Progenitor cell of endocrine pancreas (in vitro differentiated cells): ENCODE results near the gene NPB. TPM values are rescaled to one million over a fixed set of nuclear protein-coding genes. Genes with fewer than 3 reads are reported as not detected.

Experiments
- DNase-seq: peaks from one replicate; pipeline ENCODE4 v3.0.0; 2021; ENCODE audit warnings: low spot score; ENCODE audit not compliant: unreplicated experiment
- H3K27ac Mint-ChIP-seq: 2 replicates; pipeline ENCODE4 v1.8.0; 2021; ENCODE audit warnings: mild to moderate bottlenecking, moderate library complexity, mixed read lengths
- H3K27me3 Mint-ChIP-seq: 2 replicates; pipeline ENCODE4 v1.8.0; 2021; ENCODE audit warnings: mixed read lengths
- H3K36me3 Mint-ChIP-seq: 2 replicates; pipeline ENCODE4 v1.8.0; 2022; ENCODE audit warnings: mixed read lengths; ENCODE audit not compliant: insufficient read depth
- H3K4me1 Mint-ChIP-seq: 2 replicates; pipeline ENCODE4 v1.8.0; 2021; ENCODE audit warnings: low read depth, mixed read lengths
- H3K4me3 Mint-ChIP-seq: 2 replicates; pipeline ENCODE4 v1.8.0; 2021; ENCODE audit warnings: low read depth, mild to moderate bottlenecking, moderate library complexity, mixed read lengths
- H3K9me3 Mint-ChIP-seq: 2 replicates; pipeline ENCODE4 v1.8.0; 2021; ENCODE audit warnings: low read depth, mixed read lengths
- total RNA-seq: library from RNA; stranded (reverse); gene quantifications from 2 replicates; pipeline ENCODE4 v1.2.1, GENCODE V29; 2021
- TF ChIP-seq, protein P1 (sequence below): fragments of 200-600 bp; sonication (generic); IDR thresholded peaks from one replicate; pipeline ENCODE4 v1.5.0; 2021; ENCODE audit warnings: antibody characterized with exemption, mild to moderate bottlenecking; ENCODE audit not compliant: unreplicated experiment

The NPB gene
- total RNA-seq, 1 donor from 2014 or later, result 1.7 TPM

DNA sequence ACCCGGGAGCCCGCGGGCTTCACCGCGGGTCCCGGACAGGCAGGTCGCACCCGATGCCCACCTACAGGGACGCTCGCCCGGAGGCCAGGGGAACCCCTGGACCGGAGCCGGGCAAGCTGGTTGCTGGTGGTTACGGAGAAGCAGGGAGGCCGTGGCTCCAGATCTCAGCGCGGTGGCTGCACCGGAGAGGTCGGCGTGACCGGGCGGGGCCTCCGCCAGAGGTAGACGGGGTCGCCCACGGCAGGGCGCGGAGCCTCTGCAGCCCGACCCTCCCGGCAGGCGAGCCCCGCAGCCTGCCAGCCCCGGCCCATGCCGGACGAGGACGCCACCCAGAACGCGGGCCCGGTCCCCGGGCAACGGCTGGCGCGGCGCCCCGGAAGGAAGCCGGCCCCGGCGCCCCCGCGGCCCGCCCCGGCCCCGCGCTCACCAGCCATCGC is 8.8 kb downstream of the NPB start:
- peaks cover 10% of the 10 kb centered on the region for H3K4me1 Mint-ChIP-seq
- peaks cover 10% of the 10 kb centered on the region for H3K36me3 Mint-ChIP-seq
- peak overlapping the region; percentile 92 for H3K4me3 Mint-ChIP-seq
- H3K27me3 Mint-ChIP-seq, result no peaks in the 10 kb centered on the region
- DNase-seq, result no peak
- peak overlapping the region; percentile 97 for H3K27ac Mint-ChIP-seq
- H3K9me3 Mint-ChIP-seq, result no peaks in the 10 kb centered on the region
- TF ChIP-seq, protein P1, sequence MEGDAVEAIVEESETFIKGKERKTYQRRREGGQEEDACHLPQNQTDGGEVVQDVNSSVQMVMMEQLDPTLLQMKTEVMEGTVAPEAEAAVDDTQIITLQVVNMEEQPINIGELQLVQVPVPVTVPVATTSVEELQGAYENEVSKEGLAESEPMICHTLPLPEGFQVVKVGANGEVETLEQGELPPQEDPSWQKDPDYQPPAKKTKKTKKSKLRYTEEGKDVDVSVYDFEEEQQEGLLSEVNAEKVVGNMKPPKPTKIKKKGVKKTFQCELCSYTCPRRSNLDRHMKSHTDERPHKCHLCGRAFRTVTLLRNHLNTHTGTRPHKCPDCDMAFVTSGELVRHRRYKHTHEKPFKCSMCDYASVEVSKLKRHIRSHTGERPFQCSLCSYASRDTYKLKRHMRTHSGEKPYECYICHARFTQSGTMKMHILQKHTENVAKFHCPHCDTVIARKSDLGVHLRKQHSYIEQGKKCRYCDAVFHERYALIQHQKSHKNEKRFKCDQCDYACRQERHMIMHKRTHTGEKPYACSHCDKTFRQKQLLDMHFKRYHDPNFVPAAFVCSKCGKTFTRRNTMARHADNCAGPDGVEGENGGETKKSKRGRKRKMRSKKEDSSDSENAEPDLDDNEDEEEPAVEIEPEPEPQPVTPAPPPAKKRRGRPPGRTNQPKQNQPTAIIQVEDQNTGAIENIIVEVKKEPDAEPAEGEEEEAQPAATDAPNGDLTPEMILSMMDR, result no peak

DNA sequence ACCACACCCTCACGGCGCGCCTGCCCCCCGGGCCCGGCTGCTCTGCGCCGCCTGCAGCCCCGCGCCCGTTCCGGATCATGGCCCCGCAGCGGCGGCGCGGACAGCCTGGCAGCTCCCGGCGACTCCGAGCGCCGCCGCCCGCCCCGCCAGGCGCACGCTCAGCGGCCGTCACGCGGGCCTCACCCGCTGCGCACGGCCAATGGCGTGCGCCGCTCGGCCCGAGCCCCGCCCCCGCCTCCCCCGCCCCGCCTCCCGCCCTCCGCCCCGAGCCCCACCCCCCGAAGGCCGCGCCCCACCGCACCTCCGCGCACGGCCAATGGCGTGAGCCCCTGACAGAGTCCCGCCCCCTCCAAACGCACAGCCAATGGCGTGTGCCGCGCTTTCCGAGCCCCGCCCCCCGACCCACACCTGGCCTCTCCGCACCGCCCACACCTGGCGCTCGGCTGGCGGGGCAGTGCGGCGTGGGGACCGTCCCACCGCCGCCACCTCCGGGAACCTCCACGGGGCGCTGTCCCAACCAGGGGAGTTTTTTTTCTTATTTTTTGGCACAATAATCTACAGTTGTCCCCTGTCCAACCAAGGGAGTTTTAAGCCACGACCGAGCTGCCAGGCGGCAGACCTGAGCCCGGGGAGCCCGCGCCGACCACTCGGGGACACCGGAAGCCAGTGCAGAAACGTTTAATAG is 9.4 kb downstream of the NPB start, which contains the start of gene PCYT2:
Gene PCYT2, minus strand, starts transcription at position 123 of the 685 bp plus-strand sequence. Its CDS starts 44 bp downstream, at position 79.
- H3K9me3 Mint-ChIP-seq, result no peaks in the 10 kb centered on the region
- TF ChIP-seq, protein P1, result peak; percentile 52
- peaks cover 10% of the 10 kb centered on the region for H3K4me1 Mint-ChIP-seq
- H3K4me3 Mint-ChIP-seq, result peak within 1 kb of the TSS; percentile 92
- peaks cover 10% of the 10 kb centered on the region for H3K36me3 Mint-ChIP-seq
- peak within 1 kb of the TSS; percentile 97 for H3K27ac Mint-ChIP-seq
- no peaks in the 10 kb centered on the region for H3K27me3 Mint-ChIP-seq
- DNase-seq, result peak; percentile 91

- DNase-seq, result no peak
- H3K36me3 Mint-ChIP-seq, result peaks cover 11% of the 10 kb centered on the region
- peak overlapping the region; percentile 85 for H3K27ac Mint-ChIP-seq
- TF ChIP-seq, protein P1, result no peak
- H3K27me3 Mint-ChIP-seq, result no peaks in the 10 kb centered on the region
- no peaks in the 10 kb centered on the region for H3K9me3 Mint-ChIP-seq
- peaks cover 13% of the 10 kb centered on the region for H3K4me1 Mint-ChIP-seq
- peak overlapping the region; percentile 62 for H3K4me3 Mint-ChIP-seq
These were observed 9.9 kb downstream of the NPB start for GRCh38 chr17:81911969-81912368.

DNA sequence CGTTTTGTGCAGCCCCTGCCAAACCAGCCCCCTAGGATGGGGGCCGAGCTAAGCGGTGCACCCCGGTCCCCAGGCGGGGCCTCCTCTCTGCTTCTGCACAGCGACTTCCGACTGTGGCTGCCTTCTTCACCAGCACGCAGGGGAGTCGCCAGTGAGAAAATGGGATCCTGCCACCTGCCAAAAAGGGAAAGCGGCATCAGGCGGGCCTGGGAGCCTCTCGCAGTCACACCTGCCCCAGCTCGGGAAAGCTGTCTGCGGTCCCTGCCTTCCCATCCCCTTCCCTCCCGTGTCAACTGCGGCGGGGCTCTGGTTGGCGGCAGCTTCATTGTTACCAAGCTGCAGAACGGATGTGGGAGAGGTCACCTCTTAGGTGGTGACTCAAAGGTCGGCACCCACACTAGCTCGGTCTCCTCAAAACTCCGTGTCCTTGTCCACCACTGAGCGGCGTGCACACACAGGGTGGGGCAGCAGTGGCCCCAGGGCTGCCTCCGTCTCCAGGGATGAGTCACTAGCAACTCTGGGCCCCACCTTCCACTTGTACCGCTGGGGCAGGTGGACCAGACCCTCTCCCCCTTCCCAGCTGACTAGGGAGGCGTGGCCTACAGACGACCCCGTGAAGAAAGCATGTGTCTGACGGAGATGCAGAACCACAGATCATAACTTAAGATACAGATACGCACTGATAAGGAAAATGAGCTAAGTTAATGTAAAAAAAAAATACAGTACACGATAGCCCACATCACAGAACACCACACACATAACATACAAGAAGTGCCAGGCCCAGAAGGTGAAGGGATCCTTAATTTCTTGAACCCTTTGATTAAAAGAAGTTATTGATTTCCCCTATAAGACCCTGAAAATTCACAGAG is 10.6 kb downstream of the NPB start:
- peak overlapping the region; percentile 24 for H3K4me3 Mint-ChIP-seq
- DNase-seq, result no peak
- no peaks in the 10 kb centered on the region for H3K9me3 Mint-ChIP-seq
- no peak overlapping the region for H3K27ac Mint-ChIP-seq
- H3K4me1 Mint-ChIP-seq, result peaks cover 18% of the 10 kb centered on the region
- peaks cover 11% of the 10 kb centered on the region for H3K36me3 Mint-ChIP-seq
- TF ChIP-seq, protein P1, result no peak
- H3K27me3 Mint-ChIP-seq, result no peaks in the 10 kb centered on the region

DNA sequence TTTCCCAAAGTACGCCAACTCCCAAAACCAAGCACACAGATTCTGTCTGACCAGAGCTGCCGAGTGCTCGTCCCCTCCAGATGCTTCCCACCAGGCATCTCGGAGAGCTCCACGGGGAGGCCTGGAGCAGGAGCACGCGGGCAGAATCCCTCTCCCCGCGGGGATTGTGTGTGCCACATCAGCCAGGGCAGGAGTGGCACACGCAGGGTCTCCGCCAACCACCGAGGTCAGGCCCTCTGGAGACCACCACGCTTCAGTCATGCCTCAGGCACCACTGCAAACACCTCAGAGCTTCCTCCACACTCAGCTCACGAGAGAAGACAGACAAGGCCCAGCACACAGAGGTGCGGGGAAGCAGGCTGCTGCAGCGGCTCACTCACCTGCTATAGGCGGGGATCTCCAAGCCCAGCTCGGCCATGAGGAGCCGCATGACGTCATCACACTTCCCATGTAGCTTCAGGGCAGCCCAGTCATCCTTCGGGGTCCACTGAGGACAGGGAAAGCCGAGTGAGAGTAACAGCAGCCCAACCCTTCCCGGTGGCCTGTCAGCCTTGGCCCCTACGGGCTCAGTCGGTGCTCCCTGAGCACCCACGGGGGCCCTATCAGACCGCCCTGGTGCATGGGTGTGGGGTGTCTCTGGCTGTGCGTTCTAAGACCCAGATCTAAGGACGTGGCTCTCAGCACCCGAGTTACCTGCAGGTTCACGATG is 11.5 kb downstream of the NPB start:
- peaks cover 11% of the 10 kb centered on the region for H3K36me3 Mint-ChIP-seq
- peaks cover 22% of the 10 kb centered on the region for H3K4me1 Mint-ChIP-seq
- H3K27ac Mint-ChIP-seq, result no peak overlapping the region
- TF ChIP-seq, protein P1, result no peak
- H3K9me3 Mint-ChIP-seq, result no peaks in the 10 kb centered on the region
- no peak for DNase-seq
- no peak overlapping the region for H3K4me3 Mint-ChIP-seq
- H3K27me3 Mint-ChIP-seq, result no peaks in the 10 kb centered on the region
